ENCODE data around the gene CAMTA1. TPM values are rescaled to one million over a fixed set of nuclear protein-coding genes. Genes with fewer than 3 reads are reported as not detected.

CAMTA1 gene
- total RNA-seq, 1 donor from 2014 or later = 268 TPM

- Histone ChIP-seq H3K4me3 (no peak overlapping the region), H3K4me1 (no peaks in the 10 kb centered on the region), H3K4me2 (no peak overlapping the region), H3K36me3 (no peaks in the 10 kb centered on the region), H3K27me3 (no peaks in the 10 kb centered on the region), H3F3A (ENCODE audit: low read depth) (no peaks in the 10 kb centered on the region), H3K79me2 (ENCODE audit: low read depth) (no peaks in the 10 kb centered on the region), H3K9ac (no peak overlapping the region), H3K27ac (no peak overlapping the region), H4K20me1 (ENCODE audit: low read depth) (no peaks in the 10 kb centered on the region), H3K9me3 (ENCODE audit: low read depth) (peaks cover 12% of the 10 kb centered on the region), H2AFZ (replicated peaks) (no peak overlapping the region)
- peaks cover 56% of the 10 kb centered on the region for H3K36me3 Mint-ChIP-seq
- no peak for DNase-seq (ENCODE audit: low spot score)
- no peak overlapping the region for H3K27ac Mint-ChIP-seq
- TF ChIP-seq EZH2 (IDR thresholded peaks at IDR 0.05) = no peak
- TF ChIP-seq, protein P1, sequence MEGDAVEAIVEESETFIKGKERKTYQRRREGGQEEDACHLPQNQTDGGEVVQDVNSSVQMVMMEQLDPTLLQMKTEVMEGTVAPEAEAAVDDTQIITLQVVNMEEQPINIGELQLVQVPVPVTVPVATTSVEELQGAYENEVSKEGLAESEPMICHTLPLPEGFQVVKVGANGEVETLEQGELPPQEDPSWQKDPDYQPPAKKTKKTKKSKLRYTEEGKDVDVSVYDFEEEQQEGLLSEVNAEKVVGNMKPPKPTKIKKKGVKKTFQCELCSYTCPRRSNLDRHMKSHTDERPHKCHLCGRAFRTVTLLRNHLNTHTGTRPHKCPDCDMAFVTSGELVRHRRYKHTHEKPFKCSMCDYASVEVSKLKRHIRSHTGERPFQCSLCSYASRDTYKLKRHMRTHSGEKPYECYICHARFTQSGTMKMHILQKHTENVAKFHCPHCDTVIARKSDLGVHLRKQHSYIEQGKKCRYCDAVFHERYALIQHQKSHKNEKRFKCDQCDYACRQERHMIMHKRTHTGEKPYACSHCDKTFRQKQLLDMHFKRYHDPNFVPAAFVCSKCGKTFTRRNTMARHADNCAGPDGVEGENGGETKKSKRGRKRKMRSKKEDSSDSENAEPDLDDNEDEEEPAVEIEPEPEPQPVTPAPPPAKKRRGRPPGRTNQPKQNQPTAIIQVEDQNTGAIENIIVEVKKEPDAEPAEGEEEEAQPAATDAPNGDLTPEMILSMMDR (IDR thresholded peaks at IDR 0.05) = no peak
- TF ChIP-seq EZH2phosphoT487 (IDR thresholded peaks at IDR 0.05) = no peak
- H3K9me3 Mint-ChIP-seq = peaks cover 18% of the 10 kb centered on the region
- no peaks in the 10 kb centered on the region for H3K4me1 Mint-ChIP-seq
- H3K27me3 Mint-ChIP-seq (ENCODE audit: insufficient read depth, low read depth) = peaks cover 4% of the 10 kb centered on the region
- no peak overlapping the region for H3K4me3 Mint-ChIP-seq
Observed at GRCh38 chr1:7795406-7795805, 1010.2 kb downstream of the CAMTA1 start.

DNA sequence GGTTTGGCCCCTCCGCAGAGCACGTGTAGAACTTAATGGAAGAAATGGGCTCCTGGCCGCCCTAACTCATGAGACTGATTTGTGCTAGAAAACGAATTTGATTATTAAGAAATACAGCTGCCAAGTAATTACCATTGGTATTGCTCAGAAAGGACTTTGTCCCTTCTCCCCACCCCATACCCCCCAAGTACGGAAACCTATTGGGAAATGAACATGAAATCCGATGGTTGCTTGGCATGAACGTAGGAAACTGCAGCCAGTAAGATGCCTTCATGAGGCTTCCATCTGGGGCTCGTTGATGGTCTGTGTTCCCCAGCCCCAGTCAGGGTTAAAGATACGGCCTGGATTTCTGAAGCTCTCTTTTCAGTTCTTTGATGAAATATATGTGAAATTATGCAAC is 1020.2 kb downstream of the CAMTA1 start:
- Histone ChIP-seq H3K27me3 (no peaks in the 10 kb centered on the region), H3K4me3 (no peak overlapping the region), H3K4me1 (no peaks in the 10 kb centered on the region), H3K4me2 (no peak overlapping the region), H3F3A (ENCODE audit: low read depth) (no peaks in the 10 kb centered on the region), H3K9me3 (ENCODE audit: low read depth) (no peaks in the 10 kb centered on the region), H3K36me3 (no peaks in the 10 kb centered on the region), H2AFZ (replicated peaks) (no peak overlapping the region), H3K9ac (no peak overlapping the region), H4K20me1 (ENCODE audit: low read depth) (no peaks in the 10 kb centered on the region), H3K27ac (no peak overlapping the region), H3K79me2 (ENCODE audit: low read depth) (no peaks in the 10 kb centered on the region)
- no peak overlapping the region for H3K4me3 Mint-ChIP-seq
- TF ChIP-seq, protein P1 (IDR thresholded peaks at IDR 0.05) = no peak
- no peaks in the 10 kb centered on the region for H3K9me3 Mint-ChIP-seq
- DNase-seq (ENCODE audit: low spot score) = no peak
- peaks cover 12% of the 10 kb centered on the region for H3K36me3 Mint-ChIP-seq
- peaks cover 2% of the 10 kb centered on the region for H3K27me3 Mint-ChIP-seq (ENCODE audit: insufficient read depth, low read depth)
- no peak overlapping the region for H3K27ac Mint-ChIP-seq
- H3K4me1 Mint-ChIP-seq = no peaks in the 10 kb centered on the region

- H3F3A ChIP-seq (ENCODE audit: low read depth) = no peaks in the 10 kb centered on the region
- no peaks in the 10 kb centered on the region for H3K79me2 ChIP-seq (ENCODE audit: low read depth)
- no peaks in the 10 kb centered on the region for H3K4me1 ChIP-seq
- H3K27me3 ChIP-seq = no peaks in the 10 kb centered on the region
- Mint-ChIP-seq H3K4me3 (no peak overlapping the region), H3K27ac (no peak overlapping the region), H3K4me1 (no peaks in the 10 kb centered on the region), H3K27me3 (ENCODE audit: insufficient read depth, low read depth) (peaks cover 2% of the 10 kb centered on the region), H3K36me3 (peaks cover 28% of the 10 kb centered on the region), H3K9me3 (peaks cover 6% of the 10 kb centered on the region)
- no peaks in the 10 kb centered on the region for H3K9me3 ChIP-seq (ENCODE audit: low read depth)
- no peak overlapping the region for H3K4me2 ChIP-seq
- no peak overlapping the region for H2AFZ ChIP-seq (replicated peaks)
- no peak overlapping the region for H3K9ac ChIP-seq
- H4K20me1 ChIP-seq (ENCODE audit: low read depth) = no peaks in the 10 kb centered on the region
- H3K36me3 ChIP-seq = no peaks in the 10 kb centered on the region
- no peak overlapping the region for H3K4me3 ChIP-seq
- H3K27ac ChIP-seq = no peak overlapping the region
- DNase-seq (ENCODE audit: low spot score) = peak; percentile 38
- TF ChIP-seq EZH2phosphoT487 (IDR thresholded peaks at IDR 0.05) = no peak
- TF ChIP-seq, protein P1 (IDR thresholded peaks at IDR 0.05) = peak; percentile 67
Observed at GRCh38 chr1:7808253-7808844, 1023.1 kb downstream of the CAMTA1 start.

All from neural progenitor cell (in vitro differentiated cells).